ENCODE measurements around the gene CHST8.
"Not testable (repeated sequence)": the region's sequence is repeated elsewhere in the genome, so short reads cannot be mapped to it uniquely, and the experiment has no call there.

CHST8 gene

GRCh38 chr19:33693678-33694077 lies 71.9 kb downstream of the CHST8 start:
- FAIRE-seq, result no peak

GRCh38 chr19:33695547-33695946 lies 73.8 kb downstream of the CHST8 start:
- FAIRE-seq, result not testable (repeated sequence)

- FAIRE-seq, result no peak
These were observed 76.0 kb downstream of the CHST8 start for GRCh38 chr19:33697766-33698165.

GRCh38 chr19:33698576-33699435 lies 77.1 kb downstream of the CHST8 start:
- FAIRE-seq, result no peak

GRCh38 chr19:33699754-33700407 lies 78.1 kb downstream of the CHST8 start:
- FAIRE-seq, result no peak

GRCh38 chr19:33700408-33701013 lies 78.8 kb downstream of the CHST8 start:
- no peak for FAIRE-seq

- no peak for FAIRE-seq
These were observed 79.8 kb downstream of the CHST8 start for GRCh38 chr19:33701565-33701964.

- FAIRE-seq, result no peak
These were observed 81.1 kb downstream of the CHST8 start for GRCh38 chr19:33702606-33703437.

- FAIRE-seq, result no peak
These were observed 81.6 kb downstream of the CHST8 start for GRCh38 chr19:33703438-33703750.

GRCh38 chr19:33703821-33704220 lies 82.1 kb downstream of the CHST8 start:
- no peak for FAIRE-seq

- no peak for FAIRE-seq
These were observed 82.5 kb downstream of the CHST8 start for GRCh38 chr19:33704271-33704670.

GRCh38 chr19:33705090-33705847 lies 83.5 kb downstream of the CHST8 start:
- no peak for FAIRE-seq

- no peak for FAIRE-seq
These were observed 84.1 kb downstream of the CHST8 start for GRCh38 chr19:33705860-33706259.

GRCh38 chr19:33706631-33707030 lies 84.9 kb downstream of the CHST8 start:
- no peak for FAIRE-seq

GRCh38 chr19:33712268-33712667 lies 90.5 kb downstream of the CHST8 start:
- no peak for FAIRE-seq

GRCh38 chr19:33713194-33713593 lies 91.4 kb downstream of the CHST8 start:
- FAIRE-seq, result no peak

- FAIRE-seq, result no peak
These were observed 92.4 kb downstream of the CHST8 start for GRCh38 chr19:33714149-33714548.

- no peak for FAIRE-seq
These were observed 93.7 kb downstream of the CHST8 start for GRCh38 chr19:33715462-33715861.

- no peak for FAIRE-seq
These were observed 96.1 kb downstream of the CHST8 start for GRCh38 chr19:33717878-33718277.

GRCh38 chr19:33718651-33719254 lies 97.0 kb downstream of the CHST8 start:
- no peak for FAIRE-seq

GRCh38 chr19:33719366-33720154 lies 97.8 kb downstream of the CHST8 start:
- no peak for FAIRE-seq
